GM13977 (cell line): ENCODE measurements around the gene FASTKD2.

Source experiments
- DNase-seq: peaks from one replicate; pipeline ENCODE4 v3.0.0; 2012; ENCODE audit warnings: low spot score
- in situ Hi-C: fragments of 300-500 bp; cut with MboI; formaldehyde crosslinking; loops from one replicate; pipeline ENCODE4 v1.12.0; 2022; ENCODE audit warnings: low sequenced_read_pairs, low pct_unique_long_range_greater_than_20kb, mixed read lengths, inconsistent platforms; ENCODE audit not compliant: unreplicated experiment
- TF ChIP-seq, protein P1 (sequence below): IDR thresholded peaks from 2 replicates; pipeline ENCODE4 v1.5.1; 2012; ENCODE audit warnings: mild to moderate bottlenecking, control low read depth; ENCODE audit not compliant: insufficient read depth; ENCODE audit errors: extremely low read depth, missing control alignments

FASTKD2 gene

DNA sequence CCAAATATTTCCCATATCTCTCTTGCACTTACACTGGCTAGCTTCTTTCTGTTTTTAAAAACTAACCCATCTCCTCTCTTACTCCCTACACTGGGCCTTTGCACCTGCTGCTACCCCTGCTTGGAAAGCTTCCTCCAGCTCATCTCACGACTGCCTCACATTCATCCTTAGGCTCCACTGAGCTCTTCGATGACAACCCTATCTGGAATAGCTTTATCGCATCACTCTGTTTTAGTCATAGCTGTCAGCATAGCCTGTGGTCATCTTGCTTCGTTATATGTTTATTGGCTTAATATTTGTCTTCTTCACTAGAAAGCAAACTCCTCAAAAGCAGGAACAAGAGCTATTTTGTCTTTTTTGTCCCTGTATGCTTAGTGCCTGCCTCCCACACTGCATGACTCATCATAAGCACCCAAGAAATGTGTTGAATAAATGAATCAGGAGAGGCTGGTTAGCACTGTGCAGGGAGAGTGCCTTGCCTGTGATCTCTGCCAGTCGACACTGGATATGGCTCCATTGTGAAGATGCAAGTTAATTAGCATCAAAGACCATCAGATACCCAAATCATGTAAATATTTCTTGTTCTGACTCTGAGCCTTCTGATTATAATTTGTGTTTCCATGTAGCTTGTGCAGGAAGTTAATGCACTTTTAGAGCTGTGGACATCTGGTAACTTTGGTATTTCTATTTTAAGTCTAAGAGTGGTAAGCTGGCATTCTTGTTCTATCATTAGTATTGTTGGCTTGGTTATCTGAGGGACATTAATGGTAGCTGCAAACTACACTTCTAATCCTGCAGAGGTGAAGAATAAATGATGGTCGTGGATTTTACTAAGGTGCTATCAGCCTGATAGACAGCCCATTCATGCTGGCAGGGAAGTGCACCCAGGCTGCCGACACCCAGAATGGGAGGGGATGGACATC lies 36.9 kb upstream of the FASTKD2 start:
- in situ Hi-C loops: no loop called here
- TF ChIP-seq, protein P1, sequence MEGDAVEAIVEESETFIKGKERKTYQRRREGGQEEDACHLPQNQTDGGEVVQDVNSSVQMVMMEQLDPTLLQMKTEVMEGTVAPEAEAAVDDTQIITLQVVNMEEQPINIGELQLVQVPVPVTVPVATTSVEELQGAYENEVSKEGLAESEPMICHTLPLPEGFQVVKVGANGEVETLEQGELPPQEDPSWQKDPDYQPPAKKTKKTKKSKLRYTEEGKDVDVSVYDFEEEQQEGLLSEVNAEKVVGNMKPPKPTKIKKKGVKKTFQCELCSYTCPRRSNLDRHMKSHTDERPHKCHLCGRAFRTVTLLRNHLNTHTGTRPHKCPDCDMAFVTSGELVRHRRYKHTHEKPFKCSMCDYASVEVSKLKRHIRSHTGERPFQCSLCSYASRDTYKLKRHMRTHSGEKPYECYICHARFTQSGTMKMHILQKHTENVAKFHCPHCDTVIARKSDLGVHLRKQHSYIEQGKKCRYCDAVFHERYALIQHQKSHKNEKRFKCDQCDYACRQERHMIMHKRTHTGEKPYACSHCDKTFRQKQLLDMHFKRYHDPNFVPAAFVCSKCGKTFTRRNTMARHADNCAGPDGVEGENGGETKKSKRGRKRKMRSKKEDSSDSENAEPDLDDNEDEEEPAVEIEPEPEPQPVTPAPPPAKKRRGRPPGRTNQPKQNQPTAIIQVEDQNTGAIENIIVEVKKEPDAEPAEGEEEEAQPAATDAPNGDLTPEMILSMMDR: no peak
- no peak for DNase-seq

DNA sequence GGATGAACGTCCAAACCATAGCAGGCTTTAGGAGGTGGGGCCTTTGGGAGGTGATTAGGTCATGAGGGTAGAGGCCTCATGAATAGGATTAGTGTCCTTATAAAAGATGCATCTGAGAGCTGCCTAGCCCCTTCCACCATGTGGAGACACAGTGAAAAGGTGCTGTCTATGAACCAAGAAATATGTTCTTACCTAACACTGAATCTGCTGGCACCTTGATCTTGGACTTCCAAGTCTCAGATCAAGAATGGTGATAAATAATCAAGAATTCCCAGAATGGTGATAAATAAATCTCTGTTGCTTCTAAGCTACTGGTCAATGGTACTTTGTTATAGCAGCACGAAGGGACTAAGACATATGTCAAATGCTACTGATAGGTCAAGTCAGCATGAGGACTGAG lies 32.1 kb upstream of the FASTKD2 start:
- in situ Hi-C loops: no loop called here
- TF ChIP-seq, protein P1: no peak
- no peak for DNase-seq

DNA sequence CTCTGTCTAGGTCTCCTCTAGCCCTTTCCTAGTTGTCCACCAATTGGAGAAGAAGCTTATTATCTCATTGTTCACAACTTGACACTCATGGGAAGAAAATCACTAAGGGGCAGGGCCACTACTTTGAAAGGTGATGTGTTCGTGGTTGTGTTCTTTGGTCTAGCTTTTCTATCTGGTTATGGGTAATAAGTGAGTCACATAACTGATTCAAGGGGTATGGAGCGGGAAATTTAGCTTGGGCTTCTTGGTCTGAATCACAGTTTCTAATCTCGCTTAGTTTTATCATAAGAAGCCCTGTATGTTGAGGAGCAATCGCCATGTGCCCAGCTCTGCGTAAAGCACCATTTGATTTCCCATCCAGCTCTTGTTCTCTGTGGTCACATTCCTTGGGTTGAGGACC lies 28.5 kb upstream of the FASTKD2 start:
- in situ Hi-C loops: no loop called here
- TF ChIP-seq, protein P1: no peak
- no peak for DNase-seq

DNA sequence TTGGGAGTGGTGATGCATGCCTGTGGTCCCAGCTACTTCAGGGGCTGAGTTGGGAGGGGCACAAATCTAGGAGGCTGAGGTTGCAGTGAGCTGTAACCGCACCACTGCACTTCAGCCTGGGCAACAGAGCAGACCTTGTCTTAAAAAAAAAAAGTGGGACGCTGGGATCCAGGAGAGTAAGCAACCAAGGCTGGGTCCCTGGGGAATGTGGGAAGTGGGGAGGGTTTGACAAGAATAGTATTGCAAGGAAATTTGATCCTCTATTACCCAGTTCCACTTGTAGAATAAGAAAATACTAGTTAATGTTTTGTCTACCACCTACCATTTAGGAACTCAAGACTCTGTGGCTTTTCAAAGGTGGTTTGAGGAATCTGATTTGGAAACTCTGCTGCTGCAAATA lies 26.1 kb upstream of the FASTKD2 start:
- TF ChIP-seq, protein P1: no peak
- in situ Hi-C loops: no loop called here
- no peak for DNase-seq

DNA sequence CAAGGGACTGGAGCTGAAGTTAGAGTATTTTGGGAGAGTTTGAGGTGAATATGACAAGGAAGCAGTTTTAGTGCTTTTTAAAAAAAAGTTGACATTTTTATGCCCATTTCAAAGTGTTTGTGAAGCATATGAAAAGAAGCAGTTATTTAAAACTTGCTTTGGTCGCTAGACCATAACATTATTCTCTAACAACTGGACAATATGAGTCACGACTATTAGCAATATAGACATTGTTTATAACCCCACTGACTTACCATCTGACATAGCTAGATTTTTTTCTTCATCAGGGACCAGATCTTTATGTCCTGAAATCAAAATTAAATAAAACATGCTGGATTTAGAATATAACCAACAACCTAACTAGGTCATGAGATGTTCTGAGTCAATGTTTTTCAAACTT lies 24.6 kb upstream of the FASTKD2 start:
- TF ChIP-seq, protein P1: no peak
- in situ Hi-C loops: no loop called here
- DNase-seq: no peak

DNA sequence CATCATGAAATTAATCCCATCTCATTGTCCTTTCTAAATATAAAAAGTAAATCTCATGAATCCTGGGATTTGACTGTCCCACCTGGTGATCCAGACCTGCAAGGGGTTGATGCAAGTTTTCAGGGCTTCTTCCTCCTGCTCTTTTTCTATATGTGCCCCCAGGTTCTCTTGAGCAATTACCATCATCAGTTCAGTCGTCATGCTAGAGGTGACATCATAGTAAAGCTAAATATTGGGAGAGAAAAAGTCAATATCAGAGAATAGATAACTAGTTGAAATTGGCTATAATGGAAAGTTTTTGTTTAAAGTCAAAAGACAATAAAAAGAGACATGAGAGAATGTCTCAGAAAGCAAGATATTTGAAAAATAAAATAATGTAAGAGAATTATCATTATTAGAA lies 8.6 kb upstream of the FASTKD2 start:
- in situ Hi-C loops: no loop called here
- DNase-seq: no peak
- TF ChIP-seq, protein P1: no peak
